HPDE6-E6E7 (cell line): ENCODE results near the gene ACSL1.

ENCODE experiments used
- DNase-seq: peaks from one replicate; pipeline ENCODE4 v3.0.0; 2011; ENCODE audit warnings: missing footprints; ENCODE audit errors: extremely low spot score

The ACSL1 gene, protein sequence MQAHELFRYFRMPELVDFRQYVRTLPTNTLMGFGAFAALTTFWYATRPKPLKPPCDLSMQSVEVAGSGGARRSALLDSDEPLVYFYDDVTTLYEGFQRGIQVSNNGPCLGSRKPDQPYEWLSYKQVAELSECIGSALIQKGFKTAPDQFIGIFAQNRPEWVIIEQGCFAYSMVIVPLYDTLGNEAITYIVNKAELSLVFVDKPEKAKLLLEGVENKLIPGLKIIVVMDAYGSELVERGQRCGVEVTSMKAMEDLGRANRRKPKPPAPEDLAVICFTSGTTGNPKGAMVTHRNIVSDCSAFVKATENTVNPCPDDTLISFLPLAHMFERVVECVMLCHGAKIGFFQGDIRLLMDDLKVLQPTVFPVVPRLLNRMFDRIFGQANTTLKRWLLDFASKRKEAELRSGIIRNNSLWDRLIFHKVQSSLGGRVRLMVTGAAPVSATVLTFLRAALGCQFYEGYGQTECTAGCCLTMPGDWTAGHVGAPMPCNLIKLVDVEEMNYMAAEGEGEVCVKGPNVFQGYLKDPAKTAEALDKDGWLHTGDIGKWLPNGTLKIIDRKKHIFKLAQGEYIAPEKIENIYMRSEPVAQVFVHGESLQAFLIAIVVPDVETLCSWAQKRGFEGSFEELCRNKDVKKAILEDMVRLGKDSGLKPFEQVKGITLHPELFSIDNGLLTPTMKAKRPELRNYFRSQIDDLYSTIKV

GRCh38 chr4:184825896-184826690 is at the start of gene ACSL1:
Gene ACSL1 (minus strand): TSS chr4:184825968. CDS start chr4:184803514, 22,454 bp downstream.
- peak; percentile 77 for DNase-seq

- no peak for DNase-seq
Measured at GRCh38 chr4:184873054-184873453, 47.3 kb upstream of the ACSL1 start.

GRCh38 chr4:184870718-184871117 is 45.0 kb upstream of the ACSL1 start:
- DNase-seq = no peak

DNA sequence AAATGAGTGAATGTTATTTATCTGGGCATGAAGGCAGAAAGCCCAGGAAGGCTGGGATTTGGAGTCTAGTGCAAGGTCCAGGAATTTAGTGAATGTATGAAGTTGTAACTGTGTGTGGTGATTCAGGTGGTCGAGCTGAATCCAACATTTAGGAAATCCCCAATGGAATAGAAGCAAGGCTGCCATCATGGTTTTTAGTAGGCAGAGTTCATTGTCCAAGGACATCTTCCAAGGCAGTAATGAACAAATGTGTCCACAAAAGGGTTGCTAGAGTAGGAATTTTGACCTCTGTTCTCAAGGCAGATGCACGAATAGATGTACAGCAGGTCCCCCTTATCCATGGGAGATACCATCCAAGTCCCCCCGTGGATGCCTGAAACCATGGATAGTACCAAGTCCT is 42.9 kb upstream of the ACSL1 start:
- DNase-seq = no peak

DNA sequence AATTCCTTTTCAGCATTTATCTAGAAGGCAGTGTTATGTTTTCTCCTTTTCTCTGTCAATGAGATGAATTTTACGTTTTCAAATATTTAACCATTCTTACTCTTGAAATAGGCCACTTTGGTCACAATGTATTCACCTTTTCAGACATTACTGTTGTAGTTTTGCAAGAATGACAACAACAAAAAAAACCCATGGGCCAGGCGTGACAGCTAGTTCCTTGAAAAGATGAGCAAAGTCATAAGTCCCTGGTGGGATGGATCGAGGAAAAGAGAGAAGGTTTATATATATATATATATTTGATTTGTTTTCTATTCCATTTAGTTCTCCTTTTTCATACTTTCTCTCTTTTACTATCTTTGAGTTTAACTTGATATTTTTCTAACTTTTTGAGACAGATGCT is 38.1 kb upstream of the ACSL1 start:
- no peak for DNase-seq

GRCh38 chr4:184861047-184861446 is 35.3 kb upstream of the ACSL1 start:
- no peak for DNase-seq

GRCh38 chr4:184860018-184860779 is 34.4 kb upstream of the ACSL1 start:
- DNase-seq = no peak

DNA sequence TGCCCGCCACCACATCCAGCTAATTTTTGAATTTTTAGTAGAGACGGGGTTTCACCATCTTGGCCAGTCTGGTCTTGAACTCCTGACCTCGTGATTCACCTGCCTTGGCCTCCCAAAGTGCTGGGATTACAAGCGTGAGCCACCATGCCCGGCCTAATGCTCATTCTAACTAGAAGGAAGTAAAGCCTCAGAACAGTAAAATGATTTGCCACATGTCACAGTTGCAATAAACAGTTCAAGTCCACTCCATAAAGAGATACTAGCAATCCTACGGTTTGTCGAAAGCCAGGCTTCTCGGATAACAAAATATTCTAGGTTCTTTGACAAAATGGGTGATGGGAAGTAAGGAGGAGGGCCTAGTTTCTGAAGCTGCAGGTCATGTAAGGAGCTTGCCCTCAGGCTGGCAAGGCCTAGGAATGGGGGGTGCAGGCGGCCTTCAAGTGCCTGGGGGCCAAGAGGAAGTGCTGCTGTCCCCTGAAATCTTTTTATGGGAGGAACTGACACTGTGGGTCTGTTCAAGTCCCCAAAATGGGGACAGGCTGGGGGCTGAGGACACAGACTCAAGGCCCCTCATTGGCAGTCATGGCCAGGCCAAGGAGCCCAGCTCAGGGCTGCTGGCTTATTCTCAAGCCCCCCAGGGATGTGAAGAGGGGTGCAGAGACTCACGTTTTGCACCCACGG is 31.8 kb upstream of the ACSL1 start:
- DNase-seq = no peak

- no peak for DNase-seq
Measured at GRCh38 chr4:184856277-184856609, 30.5 kb upstream of the ACSL1 start.

DNA sequence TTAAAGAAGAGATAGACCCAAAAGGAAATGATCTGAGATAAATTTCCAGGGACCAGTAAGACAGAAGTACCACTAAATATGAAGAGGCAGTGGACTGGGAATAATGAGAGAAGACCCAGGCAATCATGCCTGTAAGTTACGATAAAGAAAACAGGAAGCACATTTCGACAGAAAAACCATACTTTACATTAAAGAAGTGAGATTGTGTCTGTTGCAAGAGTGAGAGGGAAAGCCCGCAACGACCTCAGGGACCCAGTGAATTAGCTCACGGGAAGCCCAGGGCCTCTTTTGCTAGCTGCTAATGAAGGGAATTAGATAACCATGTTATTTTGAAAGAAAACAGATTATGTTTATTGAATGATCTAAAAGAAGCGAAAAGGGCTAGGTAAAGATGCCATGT is 28.9 kb upstream of the ACSL1 start:
- no peak for DNase-seq

- DNase-seq = no peak
Measured at GRCh38 chr4:184853436-184853835, 27.7 kb upstream of the ACSL1 start.

DNA sequence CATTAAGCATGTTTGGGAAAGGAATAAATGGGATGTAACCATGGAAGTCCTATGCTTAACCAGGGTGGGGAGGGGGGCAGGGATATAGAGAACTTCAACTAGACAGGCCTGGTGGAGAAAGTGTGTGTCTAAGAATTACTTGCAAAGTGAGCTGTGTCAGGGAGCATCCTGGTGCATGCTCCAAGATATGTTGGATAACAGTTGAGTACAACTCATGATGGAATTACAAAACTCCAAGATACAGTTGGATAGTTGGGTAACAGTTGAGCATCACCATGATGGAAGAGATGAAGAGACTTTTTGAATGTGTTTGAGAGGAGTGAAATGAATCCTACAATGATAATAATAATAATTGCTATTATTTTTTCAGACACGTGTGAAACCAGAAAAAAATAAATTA is 26.1 kb upstream of the ACSL1 start:
- DNase-seq = no peak

- no peak for DNase-seq
Measured at GRCh38 chr4:184851200-184851541, 25.4 kb upstream of the ACSL1 start.

GRCh38 chr4:184850431-184851199 is 24.8 kb upstream of the ACSL1 start:
- DNase-seq = no peak

DNA sequence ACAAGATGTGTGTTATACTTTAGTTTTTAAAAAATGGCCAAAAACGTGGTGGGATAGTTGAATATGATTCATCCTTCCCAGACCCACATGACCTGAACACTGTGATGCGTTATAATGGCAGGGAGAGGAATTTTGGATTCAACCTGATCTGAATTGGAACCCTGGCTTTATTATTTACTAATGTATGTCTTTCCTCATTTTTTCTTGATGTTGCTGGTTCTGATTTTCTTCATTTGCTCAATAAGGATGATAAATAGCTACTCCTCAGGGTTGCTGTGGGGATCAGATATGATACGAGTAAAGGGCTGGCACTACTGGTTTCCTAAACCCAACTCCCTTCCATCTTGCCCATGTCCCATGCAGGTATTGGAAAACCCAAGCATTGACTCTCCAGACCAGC is 24.2 kb upstream of the ACSL1 start:
- no peak for DNase-seq

DNA sequence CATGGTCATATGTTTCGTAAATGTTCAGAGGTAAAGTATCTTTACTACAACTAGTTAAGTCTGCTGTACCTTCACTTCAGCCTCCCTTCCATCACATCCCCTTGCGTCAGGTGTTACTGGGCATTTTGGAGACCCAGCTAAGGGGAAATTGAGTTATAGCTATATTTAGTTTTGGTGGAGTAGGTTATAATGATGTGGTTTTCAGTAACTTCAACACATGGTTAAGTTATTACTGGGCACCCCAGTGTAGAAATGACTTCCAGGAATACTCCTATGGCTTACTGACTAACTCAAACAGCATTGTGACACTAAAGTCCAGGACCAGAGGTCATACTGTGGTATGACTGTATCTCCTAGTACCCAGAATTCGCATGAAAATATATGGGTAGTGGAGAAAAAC is 23.4 kb upstream of the ACSL1 start:
- DNase-seq = no peak

GRCh38 chr4:184848510-184848909 is 22.7 kb upstream of the ACSL1 start:
- no peak for DNase-seq

DNA sequence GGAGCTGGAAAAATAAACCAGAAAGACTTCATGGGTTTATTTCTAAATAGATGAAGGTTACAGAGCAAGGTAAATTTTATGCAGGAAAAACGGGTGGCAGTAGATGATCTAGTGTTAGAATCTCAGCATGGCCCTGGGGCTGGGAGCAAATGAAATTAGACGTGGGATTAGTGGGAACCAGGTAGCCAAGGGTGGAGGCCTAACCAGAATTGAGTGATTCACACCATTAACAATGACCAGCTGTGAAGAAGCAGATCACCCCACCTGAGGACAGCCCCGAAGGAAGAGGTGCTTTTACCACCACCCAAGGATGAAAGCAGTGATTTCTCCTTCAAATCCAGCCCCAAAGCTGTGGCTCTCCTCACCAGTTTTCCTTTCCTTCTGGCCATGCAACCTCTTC is 20.8 kb upstream of the ACSL1 start:
- DNase-seq = no peak

GRCh38 chr4:184845367-184846021 is 19.7 kb upstream of the ACSL1 start:
- peak; percentile 29 for DNase-seq

- DNase-seq = no peak
Measured at GRCh38 chr4:184844742-184845141, 19.0 kb upstream of the ACSL1 start.
